ENCODE measurements around the gene BRPF1. TPM values are rescaled to one million over a fixed set of nuclear protein-coding genes. Genes with fewer than 3 reads are reported as not detected.
A peak's percentile ranks its signal among the peaks of the same experiment; 100 is the strongest.

BRPF1 gene
- 10.9 TPM for total RNA-seq
- long read RNA-seq, full-length matches to known transcripts = 3 of 13 reads
- long read RNA-seq, partial matches to known transcripts = 3 of 13 reads
- long read RNA-seq, other reads (novel, unspliced or antisense) = 7 of 13 reads

DNA sequence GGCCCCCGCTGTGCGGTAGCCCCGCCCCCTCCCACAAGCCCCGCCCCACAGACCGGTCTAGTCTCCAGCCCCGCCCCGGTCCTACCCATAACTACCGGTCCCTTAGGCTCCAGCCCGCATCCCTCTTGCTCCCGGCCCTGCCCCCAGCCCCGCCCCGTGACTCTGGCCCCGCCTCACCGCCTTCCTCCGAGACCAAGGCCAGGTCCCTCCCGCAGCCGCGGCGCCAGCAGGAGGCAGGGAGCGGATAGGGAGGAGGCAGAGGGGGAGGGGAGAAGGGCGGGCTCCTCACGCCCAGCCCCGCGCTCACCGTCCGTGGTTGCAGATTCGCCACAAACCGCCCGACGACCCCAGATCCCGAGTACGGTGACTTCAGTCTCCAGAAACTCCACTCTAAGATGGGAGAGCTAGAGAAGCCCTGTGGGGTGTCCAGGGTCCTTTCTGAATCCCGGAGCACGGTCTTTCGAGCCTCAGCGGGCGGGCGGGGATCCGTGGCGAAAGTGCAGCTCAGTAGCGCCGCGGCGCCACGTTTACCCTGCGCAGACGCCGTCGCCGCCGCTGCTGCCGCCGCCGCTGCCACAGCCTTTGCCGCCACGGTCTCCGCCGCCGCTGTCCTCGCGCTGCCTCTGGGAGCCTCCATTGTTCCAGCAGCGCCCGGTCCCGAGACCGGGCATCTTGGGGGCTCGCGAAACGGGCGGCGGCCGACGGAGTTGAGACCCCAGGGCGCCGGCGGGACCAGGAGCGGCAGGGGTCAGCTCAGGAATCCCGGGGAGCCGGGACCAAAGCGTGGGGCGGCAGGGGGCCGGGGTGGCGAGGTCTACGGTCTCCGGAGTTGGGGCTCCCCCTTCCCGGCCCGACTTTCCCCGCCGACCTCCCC is at the start of gene BRPF1:
BRPF1 (plus strand) TSS at position 530 of the 874 bp plus-strand sequence. CDS start 2,406 bp downstream, outside the sequence.
- DNase-seq (ENCODE audit: missing footprints) = peak; percentile 100
- intact Hi-C loops (cut with DNase I) = loop anchor here (1.0 to 5.0 kb wide), 4 partner anchors 15 to 229 kb away; partner anchors contain the start of gene MTMR14
- ATAC-seq = peak; percentile 99

GRCh38 chr3:9682096-9682495 is 49.4 kb upstream of the BRPF1 start:
- ATAC-seq = no peak
- no peak for DNase-seq (ENCODE audit: missing footprints)
- intact Hi-C loops (cut with DNase I) = no loop called here

DNA sequence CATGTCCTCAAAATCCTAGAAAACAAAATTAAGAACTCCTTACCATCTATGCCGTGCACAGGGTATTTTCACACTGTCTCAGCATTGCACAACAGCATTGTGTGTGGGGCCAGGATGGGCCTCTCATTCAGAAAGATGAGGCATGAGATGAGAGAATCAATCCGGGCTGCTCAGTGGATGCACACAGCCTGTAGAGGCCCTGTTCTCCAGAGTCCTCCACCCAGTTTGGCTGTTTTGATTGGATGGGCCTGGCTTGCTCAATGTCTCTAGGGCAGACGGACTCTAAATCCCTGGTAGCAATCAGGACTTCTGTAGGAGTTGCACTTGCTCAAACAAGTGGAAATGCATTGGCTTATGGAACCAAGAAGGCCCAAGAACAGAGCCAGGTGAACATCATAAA is 48.1 kb upstream of the BRPF1 start:
- DNase-seq (ENCODE audit: missing footprints) (no peak), ATAC-seq (no peak)
- intact Hi-C loops (cut with DNase I) = no loop called here

- intact Hi-C loops (cut with DNase I) = no loop called here
- no peak for ATAC-seq
Observed at GRCh38 chr3:9685216-9686049, 46.1 kb upstream of the BRPF1 start.

GRCh38 chr3:9686050-9686550 is 45.4 kb upstream of the BRPF1 start:
- ATAC-seq (no peak), DNase-seq (ENCODE audit: missing footprints) (no peak)
- intact Hi-C loops (cut with DNase I) = no loop called here

More at GRCh38 chr3:9685216-9686049, 46.1 kb upstream of the BRPF1 start:
- no peak for DNase-seq (ENCODE audit: missing footprints)

DNA sequence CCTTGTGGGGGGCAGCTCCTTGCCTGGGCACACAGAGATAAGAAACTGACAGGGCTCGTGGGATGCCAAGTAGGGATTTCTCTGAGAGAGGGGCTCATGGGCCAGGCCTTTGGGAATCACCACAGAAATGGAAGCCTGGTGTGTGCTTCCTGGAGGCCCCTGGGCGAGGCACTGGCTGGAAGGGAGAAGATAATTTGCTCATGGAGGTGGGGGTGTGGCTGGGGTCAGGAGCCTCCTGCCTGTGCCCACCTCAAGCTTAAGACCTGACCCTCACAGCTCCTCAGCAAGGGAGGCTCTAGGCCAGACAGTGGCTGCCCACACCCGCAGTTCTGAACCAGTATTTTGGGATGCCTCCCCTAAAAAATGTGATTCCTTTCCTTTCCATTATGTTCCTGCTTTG is 44.8 kb upstream of the BRPF1 start:
- DNase-seq (ENCODE audit: missing footprints) = no peak
- no peak for ATAC-seq
- intact Hi-C loops (cut with DNase I) = no loop called here

DNA sequence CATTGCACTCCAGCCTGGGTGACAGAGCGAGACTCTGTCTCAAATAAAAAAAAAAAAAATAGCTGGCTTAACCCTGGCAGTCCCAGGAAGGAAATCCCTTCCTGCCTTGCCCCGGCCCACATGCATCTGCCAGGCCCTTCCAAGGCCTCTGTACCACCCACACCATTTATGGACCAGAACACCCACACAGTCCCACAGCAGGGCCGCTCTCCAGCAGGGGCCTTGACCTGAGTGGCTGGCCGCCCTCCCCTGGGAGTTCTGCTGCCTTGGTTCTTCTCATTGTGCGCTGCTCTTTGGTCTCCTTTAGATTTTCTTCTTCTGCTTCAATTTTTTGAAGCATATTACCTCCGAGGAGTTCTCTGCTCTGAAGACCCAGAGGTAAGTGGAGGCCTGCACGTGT is 44.0 kb upstream of the BRPF1 start:
- intact Hi-C loops (cut with DNase I) = no loop called here
- ATAC-seq (no peak), DNase-seq (ENCODE audit: missing footprints) (no peak)

- no peak for DNase-seq (ENCODE audit: missing footprints)
- ATAC-seq = no peak
- intact Hi-C loops (cut with DNase I) = no loop called here
Observed at GRCh38 chr3:9688961-9689360, 42.6 kb upstream of the BRPF1 start.

DNA sequence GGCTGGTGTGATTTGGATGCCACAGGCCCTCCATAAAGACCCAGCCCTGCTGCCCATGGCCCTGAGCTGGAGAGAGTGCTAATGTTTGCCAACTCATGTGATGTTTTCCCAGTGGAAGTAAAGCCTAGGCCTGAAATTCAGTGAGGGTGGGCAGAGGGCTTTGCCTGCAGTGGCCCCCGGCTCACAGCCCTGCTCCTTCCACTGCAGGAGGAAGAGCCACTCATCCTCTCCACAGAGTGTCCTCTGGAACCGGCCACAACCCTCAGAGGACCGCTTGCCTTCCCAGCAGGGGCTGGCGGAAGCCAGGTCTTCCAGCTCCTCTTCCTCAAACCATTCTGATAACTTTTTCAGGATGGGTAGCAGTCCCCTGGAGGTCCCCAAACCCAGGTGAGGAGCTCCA is 41.8 kb upstream of the BRPF1 start:
- no peak for ATAC-seq
- intact Hi-C loops (cut with DNase I) = no loop called here
- no peak for DNase-seq (ENCODE audit: missing footprints)

GRCh38 chr3:9690451-9691450 is 40.8 kb upstream of the BRPF1 start:
- intact Hi-C loops (cut with DNase I) = no loop called here
- no peak for DNase-seq (ENCODE audit: missing footprints)
- peak; percentile 45 for ATAC-seq

DNA sequence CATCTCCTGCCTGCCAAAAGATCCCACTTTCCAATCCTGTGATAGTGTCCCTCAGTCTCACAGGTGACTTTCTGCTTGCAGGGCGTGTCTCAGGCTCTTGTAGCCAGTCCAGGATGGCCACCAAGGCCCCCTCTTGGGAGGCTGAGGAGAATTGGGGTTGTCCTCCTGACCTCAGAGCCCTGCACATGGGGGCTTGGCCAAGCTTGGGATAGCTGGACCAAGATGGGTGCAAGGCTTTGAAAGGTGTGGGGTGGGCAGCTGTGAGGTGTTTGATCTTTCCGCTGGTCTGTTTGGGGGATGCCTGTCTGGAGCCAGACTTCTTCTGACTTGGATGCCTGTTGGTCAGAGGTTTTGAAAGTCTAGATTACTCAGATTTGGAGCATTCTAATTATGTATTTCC is 39.9 kb upstream of the BRPF1 start:
- intact Hi-C loops (cut with DNase I) = no loop called here
- ATAC-seq = no peak
- no peak for DNase-seq (ENCODE audit: missing footprints)

DNA sequence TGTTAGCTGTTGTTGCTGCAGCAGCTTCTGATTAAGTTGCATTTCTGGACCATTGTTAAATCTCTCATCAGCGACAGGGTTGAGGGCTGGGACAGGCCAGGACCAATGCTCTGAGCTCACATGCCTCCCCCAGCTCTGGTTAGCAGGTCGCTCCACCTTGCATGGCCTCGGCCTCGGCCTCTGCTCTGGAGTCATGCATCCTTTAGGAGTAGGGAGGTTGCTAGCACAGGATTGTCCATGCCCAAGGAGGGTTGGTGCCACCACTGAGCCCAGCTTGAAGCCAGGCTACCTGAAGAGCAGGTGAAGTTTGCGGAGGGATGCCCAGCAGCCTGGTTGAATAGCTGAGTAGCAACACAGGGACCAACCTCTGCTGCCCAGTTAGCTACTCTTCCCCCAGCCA is 39.1 kb upstream of the BRPF1 start:
- intact Hi-C loops (cut with DNase I) = no loop called here
- ATAC-seq (no peak), DNase-seq (ENCODE audit: missing footprints) (no peak)

GRCh38 chr3:9695345-9695744 is 36.2 kb upstream of the BRPF1 start:
- intact Hi-C loops (cut with DNase I) = no loop called here
- ATAC-seq (no peak), DNase-seq (ENCODE audit: missing footprints) (no peak)

DNA sequence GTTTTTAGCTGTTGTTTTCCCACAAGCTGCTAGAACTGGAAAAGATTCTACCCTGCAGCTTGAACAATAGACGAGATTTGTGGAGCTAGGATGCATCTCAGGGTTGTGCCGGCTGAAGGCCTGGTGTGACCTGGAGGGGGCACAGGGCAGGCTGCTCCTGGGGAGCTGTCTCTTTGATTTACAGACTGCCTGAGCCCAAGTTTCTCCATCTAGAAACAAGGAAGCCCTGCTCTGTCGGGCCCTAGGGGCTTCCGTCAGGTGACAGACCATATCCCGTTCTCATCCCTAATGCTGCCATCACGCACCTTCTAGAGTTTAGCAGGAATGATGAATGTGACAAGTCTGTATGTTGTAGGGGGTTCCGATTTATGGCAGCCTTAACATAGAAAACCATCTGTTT is 35.8 kb upstream of the BRPF1 start:
- DNase-seq (ENCODE audit: missing footprints) (no peak), ATAC-seq (no peak)
- intact Hi-C loops (cut with DNase I) = no loop called here

GRCh38 chr3:9696480-9697220 is 34.9 kb upstream of the BRPF1 start:
- ATAC-seq (peak; percentile 26), DNase-seq (ENCODE audit: missing footprints) (no peak)
- intact Hi-C loops (cut with DNase I) = no loop called here

DNA sequence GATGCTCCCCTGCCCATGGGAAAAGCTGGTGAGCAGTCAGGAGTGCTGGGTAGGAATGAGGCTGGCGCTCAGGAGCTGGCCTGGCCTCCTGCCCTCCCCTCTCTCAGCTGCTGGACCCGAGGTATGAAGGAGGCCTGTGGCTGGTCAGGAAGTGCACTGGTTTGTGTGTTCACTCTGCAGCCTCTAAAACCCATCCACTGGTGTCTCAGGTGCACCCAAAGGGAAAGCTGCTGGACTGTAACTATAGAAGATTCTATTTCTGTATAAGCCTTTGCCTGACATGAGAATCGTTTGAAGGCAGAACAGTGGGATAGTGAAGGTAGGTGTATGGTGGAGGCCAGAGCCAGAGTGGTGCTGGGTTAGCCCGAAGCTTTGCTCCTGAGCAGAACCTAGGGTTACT is 33.6 kb upstream of the BRPF1 start:
- no peak for ATAC-seq
- DNase-seq (ENCODE audit: missing footprints) = no peak
- intact Hi-C loops (cut with DNase I) = no loop called here

DNA sequence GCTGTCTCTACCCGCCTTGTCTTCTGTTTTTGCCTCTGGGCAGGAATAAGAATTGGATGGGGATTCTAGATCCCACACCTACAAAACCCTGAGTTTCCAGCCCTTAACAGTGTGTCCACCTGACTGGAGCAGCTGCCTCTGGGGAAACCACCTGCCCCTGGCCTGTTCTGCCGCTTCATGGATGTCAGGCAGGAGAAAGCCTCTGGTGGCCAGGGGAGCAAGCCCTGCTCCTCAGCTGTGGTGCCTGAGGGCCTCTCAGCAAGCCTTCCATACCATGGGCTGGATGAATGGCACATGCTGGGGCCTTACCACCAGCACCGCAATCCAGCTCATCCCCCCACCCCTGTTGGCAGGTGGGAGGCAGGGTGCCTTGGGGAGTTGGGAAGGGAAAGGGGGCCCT is 33.2 kb upstream of the BRPF1 start:
- ATAC-seq (no peak), DNase-seq (ENCODE audit: missing footprints) (no peak)
- intact Hi-C loops (cut with DNase I) = no loop called here

GRCh38 chr3:9700536-9700935 is 31.0 kb upstream of the BRPF1 start:
- no peak for DNase-seq (ENCODE audit: missing footprints)
- intact Hi-C loops (cut with DNase I) = no loop called here
- ATAC-seq = no peak

Data from Right ventricle myocardium inferior (tissue), 1 donor.